Naive thymus-derived CD4-positive, alpha-beta T cell (primary cell): ENCODE data around the gene CEP85. TPM values are rescaled to one million over a fixed set of nuclear protein-coding genes. Genes with fewer than 3 reads are reported as not detected.
A peak's percentile ranks its signal among the peaks of the same experiment; 100 is the strongest.

Experiments used
- ATAC-seq: fragments of 150-1000 bp; cut with Tn5 transposase; 2 replicates; pipeline ENCODE4 v1.10.0; 2021; ENCODE audit warnings: mild to moderate bottlenecking, moderate library complexity
- CTCF ChIA-PET: fragments of 350-600 bp; sonication (Branson Sonifier 250); formaldehyde crosslinking; loops from one replicate; lab custom pipeline; 2021; ENCODE audit warnings: antibody characterized with exemption; lab: Charles Lee
- POLR2A ChIA-PET: fragments of 350-600 bp; sonication (Branson Sonifier 250); formaldehyde crosslinking; loops from one replicate; lab custom pipeline; 2021; ENCODE audit warnings: antibody characterized with exemption, inconsistent platforms; lab: Charles Lee
- DNase-seq, 9 donors: peaks; one replicate each; pipeline versions ENCODE4 v3.0.0 to v3.0.0-alpha.2; 2020 to 2022; ENCODE audit warnings: mixed read lengths in 1 of 9
- H3K27ac ChIP-seq: one replicate; pipeline ENCODE4 v1.7.0; 2013; ENCODE audit warnings: mild to moderate bottlenecking, low read depth, low read length, moderate library complexity
- H3K27me3 ChIP-seq, 2 donors: one replicate each; pipeline ENCODE4 v1.7.0; 2013; ENCODE audit warnings: low read length in 2 of 2, mild to moderate bottlenecking in 2 of 2, moderate library complexity in 2 of 2; ENCODE audit not compliant: control insufficient read depth in 2 of 2, insufficient read depth in 2 of 2
- H3K36me3 ChIP-seq, 3 experiments: 1 replicate in 2 of 3; 2 replicates in 1 of 3; pipeline ENCODE4 v1.7.0; 2013; ENCODE audit warnings: low read length in 3 of 3, mild to moderate bottlenecking in 3 of 3, moderate library complexity in 1 of 3; ENCODE audit not compliant: insufficient read depth in 3 of 3, control insufficient read depth in 2 of 3
- H3K4me1 ChIP-seq, 2 donors: one replicate each; pipeline ENCODE4 v1.7.0; 2013; ENCODE audit warnings: low read length in 2 of 2, mild to moderate bottlenecking in 2 of 2, moderate library complexity in 1 of 2; ENCODE audit not compliant: control insufficient read depth in 2 of 2, insufficient read depth in 2 of 2
- H3K4me3 ChIP-seq: 2 replicates; pipeline ENCODE4 v1.7.0; 2013; ENCODE audit warnings: mild to moderate bottlenecking, low read length
- H3K9me3 ChIP-seq, 3 experiments: 1 replicate in 2 of 3; 2 replicates in 1 of 3; pipeline ENCODE4 v1.7.0; 2013; ENCODE audit warnings: low read length in 3 of 3; ENCODE audit not compliant: control insufficient read depth in 2 of 3
- H3K27ac Mint-ChIP-seq, 9 donors: one replicate each; pipeline ENCODE4 v1.8.0; 2020 to 2022; ENCODE audit warnings: mixed read lengths in 9 of 9, mild to moderate bottlenecking in 8 of 9, moderate library complexity in 5 of 9, inconsistent platforms in 2 of 9
- H3K27me3 Mint-ChIP-seq, 5 donors: one replicate each; pipeline ENCODE4 v1.8.0; 2021 to 2022; ENCODE audit warnings: mixed read lengths in 5 of 5, mild to moderate bottlenecking in 1 of 5
- H3K36me3 Mint-ChIP-seq, 5 donors: one replicate each; pipeline ENCODE4 v1.8.0; 2020 to 2022; ENCODE audit warnings: mixed read lengths in 5 of 5, mild to moderate bottlenecking in 3 of 5, inconsistent platforms in 1 of 5
- H3K4me1 Mint-ChIP-seq, 7 donors: one replicate each; pipeline ENCODE4 v1.8.0; 2020 to 2022; ENCODE audit warnings: mixed read lengths in 7 of 7, mild to moderate bottlenecking in 3 of 7, inconsistent platforms in 1 of 7
- H3K4me3 Mint-ChIP-seq, 10 donors: one replicate each; pipeline ENCODE4 v1.8.0; 2020 to 2022; ENCODE audit warnings: mild to moderate bottlenecking in 10 of 10, mixed read lengths in 10 of 10, moderate library complexity in 6 of 10, inconsistent platforms in 2 of 10
- H3K9me3 Mint-ChIP-seq, 11 donors: one replicate each; pipeline ENCODE4 v1.8.0; 2020 to 2022; ENCODE audit warnings: mixed read lengths in 11 of 11, mild to moderate bottlenecking in 4 of 11, inconsistent platforms in 1 of 11, moderate library complexity in 1 of 11
- intact Hi-C, 2 donors: fragments of 100-400 bp; cut with micrococcal nuclease; formaldehyde crosslinking; loops; one replicate each; pipeline ENCODE4 v1.15.1; 2023
- polyA plus RNA-seq, 2 donors: library from polyadenylated mRNA; unstranded; fragments of 300-500 nt; fragmentation: Illumina TruSeq; gene quantifications; one replicate each; pipeline ENCODE4 v1.2.3, GENCODE V29; 2021
- total RNA-seq, 6 experiments: library from RNA in 5 of 6; stranded (reverse) in 5 of 6; gene quantifications; 1 replicate in 5 of 6; 2 replicates in 1 of 6; pipeline ENCODE4 v1.2.3 and lab custom pipeline; 2021 to 2026

Gene CEP85
- total and polyA plus RNA-seq, 7 experiments from 2014 or later: 5.4 to 34.8 (median 18.1) TPM

- H3K36me3 ChIP-seq: peaks cover 0 to 15% (median 4%) of the 10 kb centered on the region in 3 experiments
- H3K4me3 Mint-ChIP-seq: peak overlapping the region; percentile 44 to 88 (median 76)
- peak overlapping the region; percentile 18 for H3K4me3 ChIP-seq
Measured at GRCh38 chr1:26284597-26285347, 50.8 kb downstream of the CEP85 start.

GRCh38 chr1:26285366-26286063, 51.5 kb downstream of the CEP85 start:
- intact Hi-C loops: loop anchor here (1.0 to 10.0 kb wide), 9 partner anchors 36 to 409 kb away; partner anchors contain the start of genes ARID1A (in 1 of the 2), CEP85 (in 1 of the 2) and HMGN2 (in 1 of the 2)
- peak overlapping the region; percentile 15 for H3K4me3 ChIP-seq
- peaks cover 0 to 2% (median 0%) of the 10 kb centered on the region in 11 donors for H3K9me3 Mint-ChIP-seq

More at GRCh38 chr1:26284597-26285347, 50.8 kb downstream of the CEP85 start:
- H3K4me1 Mint-ChIP-seq: peaks cover 62 to 94% (median 86%) of the 10 kb centered on the region in 7 donors
- ChIA-PET CTCF (interaction anchor here (0.6 to 17.9 kb wide), 13 partner anchors 9 to 132 kb away, joined by 3 to 541 read pairs (median 5); partner anchors contain the start of genes CD52 and UBXN11), POLR2A (interaction anchor here (0.5 to 26.8 kb wide), 16 partner anchors 6 to 509 kb away, joined by 3 to 1967 read pairs (median 6); partner anchors contain the start of genes CD52, CEP85, DHDDS and HMGN2)
- peak; percentile 60 to 97 (median 87) for DNase-seq
- Histone ChIP-seq H3K4me1 (peaks cover 89 to 91% of the 10 kb centered on the region in 2 donors), H3K27ac (peak overlapping the region; percentile 86), H3K9me3 (no peaks in the 10 kb centered on the region), H3K27me3 (no peaks in the 10 kb centered on the region)
- peaks cover 0 to 32% (median 4%) of the 10 kb centered on the region in 5 donors for H3K36me3 Mint-ChIP-seq
- intact Hi-C loops: loop anchor here (1.0 to 10.0 kb wide), 12 partner anchors 8 to 410 kb away; partner anchors contain the start of genes ARID1A (in 1 of the 2), CEP85 (in 1 of the 2), DHDDS (in 1 of the 2) and HMGN2 (in 1 of the 2)
- H3K27me3 Mint-ChIP-seq: no peaks in the 10 kb centered on the region
- ATAC-seq: peak; percentile 81
- peak overlapping the region; percentile 90 to 99 (median 97) for H3K27ac Mint-ChIP-seq
- peaks cover 0 to 2% (median 0%) of the 10 kb centered on the region in 11 donors for H3K9me3 Mint-ChIP-seq

GRCh38 chr1:26286064-26286416, 52.0 kb downstream of the CEP85 start:
- intact Hi-C loops: loop anchor here in 1 of 2 donors (5.0 to 10.0 kb wide), 3 partner anchors 159 to 409 kb away; partner anchors contain the start of gene ARID1A
- ChIA-PET POLR2A (interaction anchor here (0.7 to 26.8 kb wide), 8 partner anchors 8 to 186 kb away, joined by 3 to 1967 read pairs (median 10); partner anchors contain the start of genes CD52, CEP85, HMGN2 and SH3BGRL3), CTCF (interaction anchor here (0.7 to 17.9 kb wide), 9 partner anchors 10 to 190 kb away, joined by 3 to 541 read pairs (median 11); partner anchors contain the start of genes CD52, LIN28A and UBXN11)
- Histone ChIP-seq H3K4me3 (peak overlapping the region; percentile 15), H3K4me1 (peaks cover 98 to 99% of the 10 kb centered on the region in 2 donors), H3K27ac (peak overlapping the region; percentile 86), H3K36me3 (peaks cover 0 to 15% (median 0%) of the 10 kb centered on the region in 3 experiments), H3K27me3 (no peaks in the 10 kb centered on the region), H3K9me3 (no peaks in the 10 kb centered on the region)
- Mint-ChIP-seq H3K4me3 (peak overlapping the region in 9 of 10 donors; percentile 27 to 78 (median 34)), H3K36me3 (peaks cover 0 to 29% (median 3%) of the 10 kb centered on the region in 5 donors), H3K9me3 (peaks cover 0 to 2% (median 0%) of the 10 kb centered on the region in 11 donors), H3K27ac (peak overlapping the region; percentile 85 to 99 (median 96)), H3K27me3 (no peaks in the 10 kb centered on the region), H3K4me1 (peaks cover 67 to 100% (median 91%) of the 10 kb centered on the region in 7 donors)
- DNase-seq: no peak
- ATAC-seq: no peak

More at GRCh38 chr1:26285366-26286063, 51.5 kb downstream of the CEP85 start:
- DNase-seq (peak in 1 of 9 donors; percentile 56), ATAC-seq (no peak)
- Histone ChIP-seq H3K27me3 (no peaks in the 10 kb centered on the region), H3K4me1 (peaks cover 96% of the 10 kb centered on the region in 2 donors), H3K27ac (peak overlapping the region; percentile 86), H3K36me3 (peaks cover 0 to 15% (median 2%) of the 10 kb centered on the region in 3 experiments), H3K9me3 (no peaks in the 10 kb centered on the region)
- Mint-ChIP-seq H3K27me3 (no peaks in the 10 kb centered on the region), H3K4me1 (peaks cover 68 to 99% (median 92%) of the 10 kb centered on the region in 7 donors), H3K27ac (peak overlapping the region; percentile 90 to 99 (median 97)), H3K4me3 (peak overlapping the region in 9 of 10 donors; percentile 44 to 88 (median 76)), H3K36me3 (peaks cover 0 to 33% (median 4%) of the 10 kb centered on the region in 5 donors)
- POLR2A ChIA-PET: interaction anchor here (0.5 to 26.8 kb wide), 14 partner anchors 7 to 509 kb away, joined by 3 to 1967 read pairs (median 7); partner anchors contain the start of genes CD52, CEP85, DHDDS and HMGN2
- CTCF ChIA-PET: interaction anchor here (0.7 to 17.9 kb wide), 11 partner anchors 10 to 190 kb away, joined by 3 to 541 read pairs (median 10); partner anchors contain the start of genes CD52, LIN28A and UBXN11

- peak overlapping the region; percentile 86 for H3K27ac ChIP-seq
- H3K9me3 Mint-ChIP-seq: peaks cover 0 to 2% (median 0%) of the 10 kb centered on the region in 11 donors
- H3K9me3 ChIP-seq: no peaks in the 10 kb centered on the region
- peaks cover 0 to 10% (median 0%) of the 10 kb centered on the region in 3 experiments for H3K36me3 ChIP-seq
- no peaks in the 10 kb centered on the region for H3K27me3 ChIP-seq
- intact Hi-C loops: loop anchor here (1.0 to 10.0 kb wide), 6 partner anchors 19 to 408 kb away; partner anchors contain the start of genes ARID1A (in 1 of the 2) and UBXN11 (in 1 of the 2)
- POLR2A ChIA-PET: interaction anchor here (0.8 to 26.8 kb wide), 10 partner anchors 9 to 406 kb away, joined by 3 to 1967 read pairs (median 5); partner anchors contain the start of genes CD52, SH3BGRL3 and UBXN11
- DNase-seq: peak in 8 of 9 donors; percentile 61 to 84 (median 80)
- H3K4me1 ChIP-seq: peaks cover 99% of the 10 kb centered on the region in 2 donors
- H3K4me1 Mint-ChIP-seq: peaks cover 70 to 100% (median 87%) of the 10 kb centered on the region in 7 donors
- peak overlapping the region; percentile 85 to 99 (median 96) for H3K27ac Mint-ChIP-seq
- H3K4me3 ChIP-seq: peak overlapping the region; percentile 58
- peaks cover 0 to 22% (median 0%) of the 10 kb centered on the region in 5 donors for H3K36me3 Mint-ChIP-seq
- H3K4me3 Mint-ChIP-seq: peak overlapping the region; percentile 61 to 86 (median 78)
- ATAC-seq: peak; percentile 45
- CTCF ChIA-PET: interaction anchor here (0.6 to 17.9 kb wide), 8 partner anchors 12 to 130 kb away, joined by 3 to 541 read pairs (median 8); partner anchors contain the start of genes CD52, CEP85 and UBXN11
- no peaks in the 10 kb centered on the region for H3K27me3 Mint-ChIP-seq
Measured at GRCh38 chr1:26287033-26287711, 53.2 kb downstream of the CEP85 start.

- peaks cover 0 to 2% (median 0%) of the 10 kb centered on the region in 11 donors for H3K9me3 Mint-ChIP-seq
- ChIA-PET CTCF (interaction anchor here (1.2 to 17.9 kb wide), 7 partner anchors 8 to 129 kb away, joined by 5 to 541 read pairs (median 8); partner anchors contain the start of genes CD52, SH3BGRL3 and UBXN11), POLR2A (interaction anchor here (0.8 to 26.8 kb wide), 7 partner anchors 9 to 406 kb away, joined by 3 to 1967 read pairs (median 5); partner anchors contain the start of genes CD52, SH3BGRL3 and UBXN11)
- Histone ChIP-seq H3K9me3 (no peaks in the 10 kb centered on the region), H3K4me1 (peaks cover 96 to 100% of the 10 kb centered on the region in 2 donors), H3K27ac (peak overlapping the region; percentile 86), H3K36me3 (peaks cover 0 to 5% (median 0%) of the 10 kb centered on the region in 3 experiments), H3K27me3 (no peaks in the 10 kb centered on the region), H3K4me3 (peak overlapping the region; percentile 58)
- H3K4me1 Mint-ChIP-seq: peaks cover 69 to 100% (median 87%) of the 10 kb centered on the region in 7 donors
- peak overlapping the region; percentile 85 to 99 (median 96) for H3K27ac Mint-ChIP-seq
- DNase-seq (no peak), ATAC-seq (no peak)
- peak overlapping the region; percentile 61 to 86 (median 78) for H3K4me3 Mint-ChIP-seq
- intact Hi-C loops: loop anchor here (1.0 to 10.0 kb wide), 8 partner anchors 9 to 407 kb away; partner anchors contain the start of genes ARID1A (in 1 of the 2) and UBXN11 (in 1 of the 2)
- H3K27me3 Mint-ChIP-seq: no peaks in the 10 kb centered on the region
- peaks cover 0 to 18% (median 0%) of the 10 kb centered on the region in 5 donors for H3K36me3 Mint-ChIP-seq
Measured at GRCh38 chr1:26287811-26288210, 53.8 kb downstream of the CEP85 start.
